ENCODE measurements around the gene USB1. TPM values are rescaled to one million over a fixed set of nuclear protein-coding genes. Genes with fewer than 3 reads are reported as not detected.

The USB1 gene
- total and polyA plus RNA-seq, 2 donors: 4.5 to 31.4 TPM

DNA sequence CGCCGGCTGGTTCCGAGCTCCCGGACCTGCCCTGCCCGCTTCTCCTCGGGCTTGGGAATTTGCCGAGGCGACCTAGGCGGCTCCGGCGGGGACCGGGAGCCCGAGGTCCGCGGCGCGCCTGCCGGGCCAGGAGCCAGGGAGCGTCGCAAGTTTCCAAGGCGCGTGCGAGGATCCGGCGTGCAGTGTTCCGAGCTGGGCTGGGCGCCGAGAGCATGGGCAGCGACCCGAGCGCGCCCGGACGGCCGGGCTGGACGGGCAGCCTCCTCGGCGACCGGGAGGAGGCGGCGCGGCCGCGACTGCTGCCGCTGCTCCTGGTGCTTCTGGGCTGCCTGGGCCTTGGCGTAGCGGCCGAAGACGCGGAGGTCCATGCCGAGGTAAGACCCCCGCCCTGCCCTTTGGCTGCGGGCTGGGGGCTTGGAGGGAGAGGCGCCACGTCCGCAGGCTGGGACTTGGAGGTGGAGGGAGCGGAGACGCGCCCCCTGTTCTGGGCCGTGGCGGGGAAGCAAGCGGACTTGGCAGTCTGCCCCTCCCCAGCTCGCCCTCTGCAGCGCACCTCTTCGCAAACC lies 25.0 kb downstream of the USB1 start:
- H3K9me3 ChIP-seq (ENCODE audit: control insufficient read depth in 2 of 2, insufficient read depth in 1 of 2, low read length in 1 of 2): peaks cover 0 to 3% of the 10 kb centered on the region in 2 donors
- peaks cover 34 to 69% of the 10 kb centered on the region in 2 donors for H3K27me3 ChIP-seq (ENCODE audit: control insufficient read depth in 2 of 2, insufficient read depth in 1 of 2, low read length in 1 of 2)
- no peak overlapping the region for H3K27ac ChIP-seq (ENCODE audit: low read depth in 1 of 2, low read length in 1 of 2)
- peak in 1 of 9 donors; percentile 21 for DNase-seq (ENCODE audit: low read depth in 6 of 9, low spot score in 9 of 9)
- WGBS: under 1% methylated on average over 65 of the region's 65 CpGs
- peaks cover 6 to 27% of the 10 kb centered on the region in 2 donors for H3K4me1 ChIP-seq (ENCODE audit: control insufficient read depth in 2 of 2, insufficient read depth in 2 of 2, low read length in 2 of 2)
- peak overlapping the region; percentile 16 to 36 for H3K4me3 ChIP-seq (ENCODE audit: low read length in 2 of 2)
- peaks cover 0 to 1% of the 10 kb centered on the region in 2 donors for H3K36me3 ChIP-seq (ENCODE audit: control insufficient read depth in 2 of 2, insufficient read depth in 2 of 2, low read length in 1 of 2)

DNA sequence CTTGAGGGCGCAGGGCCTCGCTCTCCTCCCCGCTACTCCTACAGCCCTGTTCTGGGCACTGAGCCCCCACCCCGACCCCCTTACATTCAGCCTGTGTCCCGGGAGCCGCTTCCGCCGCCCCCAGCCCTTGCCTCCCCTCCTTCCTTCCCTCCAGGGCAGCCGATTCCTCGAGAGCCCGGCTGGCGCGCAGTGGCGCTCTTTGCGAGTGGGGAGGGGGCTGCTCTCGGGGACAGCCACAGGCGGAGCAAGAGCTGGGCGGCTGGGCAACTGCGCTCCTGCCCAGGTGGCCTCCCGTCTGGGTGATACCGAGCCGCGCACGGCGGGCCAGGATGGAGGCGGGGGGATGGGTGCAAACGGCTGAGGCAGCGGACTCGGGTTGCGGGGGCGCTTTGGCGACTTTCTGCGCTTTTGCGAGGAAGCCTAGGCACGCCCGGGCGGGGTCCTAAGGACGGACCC lies 25.5 kb downstream of the USB1 start:
- Histone ChIP-seq H3K27me3 (ENCODE audit: control insufficient read depth in 2 of 2, insufficient read depth in 1 of 2, low read length in 1 of 2) (peaks cover 34 to 69% of the 10 kb centered on the region in 2 donors), H3K4me1 (ENCODE audit: control insufficient read depth in 2 of 2, insufficient read depth in 2 of 2, low read length in 2 of 2) (peaks cover 6 to 27% of the 10 kb centered on the region in 2 donors), H3K27ac (ENCODE audit: low read depth in 1 of 2, low read length in 1 of 2) (no peak overlapping the region), H3K36me3 (ENCODE audit: control insufficient read depth in 2 of 2, insufficient read depth in 2 of 2, low read length in 1 of 2) (no peaks in the 10 kb centered on the region), H3K4me3 (ENCODE audit: low read length in 2 of 2) (peak overlapping the region; percentile 16 to 36), H3K9me3 (ENCODE audit: control insufficient read depth in 2 of 2, insufficient read depth in 1 of 2, low read length in 1 of 2) (peaks cover 0 to 3% of the 10 kb centered on the region in 2 donors)
- DNase-seq (ENCODE audit: low read depth in 6 of 9, low spot score in 9 of 9): peak in 1 of 9 donors; percentile 18
- 1% methylated on average over 38 of the region's 38 CpGs for WGBS

DNA sequence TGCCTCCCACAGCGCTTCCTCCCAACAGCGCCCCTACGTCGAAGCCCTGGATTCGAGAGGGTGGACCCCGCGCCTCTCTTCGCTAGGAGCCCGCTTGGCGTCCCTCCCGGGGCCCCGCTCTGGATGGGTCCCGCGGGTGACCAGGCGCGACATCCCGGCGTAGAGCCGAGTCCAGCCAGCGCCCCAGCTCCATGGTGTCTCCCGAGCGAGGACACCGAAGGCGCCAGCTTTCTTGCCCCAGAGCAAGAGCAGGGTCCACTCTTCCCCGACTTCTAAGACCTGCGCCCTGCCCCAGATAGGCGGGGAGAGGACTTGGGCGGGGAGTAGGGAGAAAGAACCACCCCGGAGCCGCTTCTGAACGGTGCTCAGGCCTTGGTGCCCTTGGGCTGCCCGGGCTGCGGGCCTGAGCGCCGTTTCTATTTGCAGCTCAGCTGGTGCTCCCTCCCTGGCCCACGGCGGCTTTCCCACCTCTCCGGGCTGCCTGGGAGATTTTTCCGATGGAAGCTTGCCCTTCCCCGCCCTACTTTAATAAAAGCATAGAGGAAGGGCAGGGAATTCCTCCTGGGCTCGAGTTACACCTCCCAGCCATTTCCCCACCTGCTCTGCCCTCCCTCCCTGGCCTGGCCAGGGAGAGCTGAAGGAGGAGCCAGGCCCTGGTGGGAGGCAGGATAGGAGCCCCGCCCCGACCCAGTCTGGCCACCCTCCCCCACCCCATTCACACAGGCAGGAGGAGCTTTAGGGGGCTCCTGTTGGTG lies 26.1 kb downstream of the USB1 start:
- 32% methylated on average over 43 of the region's 43 CpGs for WGBS
- no peak overlapping the region for H3K27ac ChIP-seq (ENCODE audit: low read depth in 1 of 2, low read length in 1 of 2)
- peaks cover 6 to 27% of the 10 kb centered on the region in 2 donors for H3K4me1 ChIP-seq (ENCODE audit: control insufficient read depth in 2 of 2, insufficient read depth in 2 of 2, low read length in 2 of 2)
- no peak for DNase-seq (ENCODE audit: low read depth in 6 of 9, low spot score in 9 of 9)
- peaks cover 0 to 3% of the 10 kb centered on the region in 2 donors for H3K9me3 ChIP-seq (ENCODE audit: control insufficient read depth in 2 of 2, insufficient read depth in 1 of 2, low read length in 1 of 2)
- H3K27me3 ChIP-seq (ENCODE audit: control insufficient read depth in 2 of 2, insufficient read depth in 1 of 2, low read length in 1 of 2): peaks cover 34 to 68% of the 10 kb centered on the region in 2 donors
- peak overlapping the region in 1 of 2 donors; percentile 16 for H3K4me3 ChIP-seq (ENCODE audit: low read length in 2 of 2)
- H3K36me3 ChIP-seq (ENCODE audit: control insufficient read depth in 2 of 2, insufficient read depth in 2 of 2, low read length in 1 of 2): no peaks in the 10 kb centered on the region

DNA sequence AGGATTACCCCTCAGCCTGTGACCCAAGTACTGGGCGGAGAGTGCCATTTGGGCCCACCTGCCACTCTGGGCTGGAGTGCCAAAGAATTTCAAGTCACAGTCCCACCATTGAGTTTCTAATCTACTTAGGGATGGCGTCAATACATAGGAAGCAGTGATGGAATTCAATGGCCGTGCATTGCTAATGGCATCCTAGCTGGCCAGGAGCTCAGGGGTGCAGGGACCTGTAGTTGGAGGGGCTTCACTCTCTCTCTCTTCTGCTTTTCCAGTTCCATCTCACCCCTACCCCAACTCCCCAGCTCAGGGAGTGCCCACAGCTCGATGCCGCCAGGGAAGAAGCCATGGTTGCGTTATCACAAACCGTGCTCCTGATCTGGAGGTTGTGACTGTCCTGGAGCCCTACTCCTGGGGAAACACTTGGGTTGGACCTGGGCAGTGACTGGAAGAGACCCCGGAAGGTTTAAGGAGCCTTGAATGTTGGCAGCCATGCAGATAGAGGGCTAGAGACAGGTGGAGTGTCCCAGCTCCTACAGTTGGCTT lies 26.8 kb downstream of the USB1 start:
- H3K27me3 ChIP-seq (ENCODE audit: control insufficient read depth in 2 of 2, insufficient read depth in 1 of 2, low read length in 1 of 2): peaks cover 34 to 62% of the 10 kb centered on the region in 2 donors
- WGBS: 96% methylated on average over 8 of the region's 8 CpGs
- no peak overlapping the region for H3K4me3 ChIP-seq (ENCODE audit: low read length in 2 of 2)
- H3K9me3 ChIP-seq (ENCODE audit: control insufficient read depth in 2 of 2, insufficient read depth in 1 of 2, low read length in 1 of 2): peaks cover 0 to 3% of the 10 kb centered on the region in 2 donors
- no peaks in the 10 kb centered on the region for H3K36me3 ChIP-seq (ENCODE audit: control insufficient read depth in 2 of 2, insufficient read depth in 2 of 2, low read length in 1 of 2)
- H3K27ac ChIP-seq (ENCODE audit: low read depth in 1 of 2, low read length in 1 of 2): no peak overlapping the region
- H3K4me1 ChIP-seq (ENCODE audit: control insufficient read depth in 2 of 2, insufficient read depth in 2 of 2, low read length in 2 of 2): peaks cover 6 to 21% of the 10 kb centered on the region in 2 donors
- DNase-seq (ENCODE audit: low read depth in 6 of 9, low spot score in 9 of 9): no peak

DNA sequence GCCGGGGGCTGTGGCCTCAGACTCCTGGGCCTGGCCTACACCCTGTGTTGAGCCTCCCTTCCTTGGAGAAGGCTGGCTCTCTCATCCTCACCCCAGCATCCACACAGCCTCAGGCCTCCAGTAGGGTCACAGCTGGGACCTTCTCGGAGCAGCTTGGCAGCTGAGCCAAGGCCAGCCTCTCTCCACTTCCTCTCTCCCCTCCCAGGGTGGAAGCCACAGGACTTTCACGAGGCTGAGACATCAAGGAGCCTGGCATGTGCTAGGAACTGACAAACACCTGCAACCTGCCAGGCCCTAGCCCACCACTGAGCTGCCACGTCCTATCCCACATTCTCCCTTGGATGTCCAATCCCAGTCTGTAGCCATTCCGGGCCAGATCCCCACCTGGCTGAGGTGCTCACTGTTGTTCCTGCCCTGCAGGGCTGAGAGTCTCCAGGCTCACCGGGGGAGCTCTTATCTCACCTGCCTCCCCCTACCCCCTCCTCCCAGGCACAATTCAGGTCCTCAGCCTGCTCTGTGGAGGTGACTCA lies 27.4 kb downstream of the USB1 start:
- WGBS: 43% methylated on average over 6 of the region's 6 CpGs
- no peak overlapping the region for H3K27ac ChIP-seq (ENCODE audit: low read depth in 1 of 2, low read length in 1 of 2)
- no peaks in the 10 kb centered on the region for H3K36me3 ChIP-seq (ENCODE audit: control insufficient read depth in 2 of 2, insufficient read depth in 2 of 2, low read length in 1 of 2)
- H3K4me1 ChIP-seq (ENCODE audit: control insufficient read depth in 2 of 2, insufficient read depth in 2 of 2, low read length in 2 of 2): peaks cover 6 to 17% of the 10 kb centered on the region in 2 donors
- H3K4me3 ChIP-seq (ENCODE audit: low read length in 2 of 2): no peak overlapping the region
- H3K9me3 ChIP-seq (ENCODE audit: control insufficient read depth in 2 of 2, insufficient read depth in 1 of 2, low read length in 1 of 2): peaks cover 0 to 3% of the 10 kb centered on the region in 2 donors
- H3K27me3 ChIP-seq (ENCODE audit: control insufficient read depth in 2 of 2, insufficient read depth in 1 of 2, low read length in 1 of 2): peaks cover 34 to 56% of the 10 kb centered on the region in 2 donors
- DNase-seq (ENCODE audit: low read depth in 6 of 9, low spot score in 9 of 9): peak in 1 of 9 donors; percentile 28

DNA sequence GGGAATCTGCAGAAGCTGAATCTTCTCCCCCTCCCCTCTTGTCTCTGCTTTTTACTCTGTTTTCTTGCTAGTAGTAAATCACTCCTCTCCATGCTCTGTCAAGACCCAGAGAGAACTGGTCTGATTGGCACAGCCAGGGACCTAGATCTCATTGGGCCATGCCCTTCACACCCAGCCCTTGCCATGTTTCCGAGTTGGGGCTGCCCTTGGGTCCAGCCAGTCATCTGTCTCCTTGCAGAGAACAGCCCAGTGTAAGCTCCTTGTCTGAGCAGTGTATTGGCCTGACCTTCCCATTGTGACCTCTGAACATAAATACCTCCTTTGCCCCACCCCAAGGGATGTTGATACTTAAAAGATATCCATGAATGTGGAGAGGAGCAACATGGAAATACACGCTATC lies 28.2 kb downstream of the USB1 start:
- DNase-seq (ENCODE audit: low read depth in 6 of 9, low spot score in 9 of 9): no peak
- Histone ChIP-seq H3K27ac (ENCODE audit: low read depth in 1 of 2, low read length in 1 of 2) (no peak overlapping the region), H3K4me1 (ENCODE audit: control insufficient read depth in 2 of 2, insufficient read depth in 2 of 2, low read length in 2 of 2) (peaks cover 6 to 16% of the 10 kb centered on the region in 2 donors), H3K36me3 (ENCODE audit: control insufficient read depth in 2 of 2, insufficient read depth in 2 of 2, low read length in 1 of 2) (no peaks in the 10 kb centered on the region), H3K4me3 (ENCODE audit: low read length in 2 of 2) (no peak overlapping the region), H3K27me3 (ENCODE audit: control insufficient read depth in 2 of 2, insufficient read depth in 1 of 2, low read length in 1 of 2) (peaks cover 27 to 48% of the 10 kb centered on the region in 2 donors), H3K9me3 (ENCODE audit: control insufficient read depth in 2 of 2, insufficient read depth in 1 of 2, low read length in 1 of 2) (peaks cover 0 to 3% of the 10 kb centered on the region in 2 donors)
- 98% methylated on average over 2 of the region's 2 CpGs for WGBS

DNA sequence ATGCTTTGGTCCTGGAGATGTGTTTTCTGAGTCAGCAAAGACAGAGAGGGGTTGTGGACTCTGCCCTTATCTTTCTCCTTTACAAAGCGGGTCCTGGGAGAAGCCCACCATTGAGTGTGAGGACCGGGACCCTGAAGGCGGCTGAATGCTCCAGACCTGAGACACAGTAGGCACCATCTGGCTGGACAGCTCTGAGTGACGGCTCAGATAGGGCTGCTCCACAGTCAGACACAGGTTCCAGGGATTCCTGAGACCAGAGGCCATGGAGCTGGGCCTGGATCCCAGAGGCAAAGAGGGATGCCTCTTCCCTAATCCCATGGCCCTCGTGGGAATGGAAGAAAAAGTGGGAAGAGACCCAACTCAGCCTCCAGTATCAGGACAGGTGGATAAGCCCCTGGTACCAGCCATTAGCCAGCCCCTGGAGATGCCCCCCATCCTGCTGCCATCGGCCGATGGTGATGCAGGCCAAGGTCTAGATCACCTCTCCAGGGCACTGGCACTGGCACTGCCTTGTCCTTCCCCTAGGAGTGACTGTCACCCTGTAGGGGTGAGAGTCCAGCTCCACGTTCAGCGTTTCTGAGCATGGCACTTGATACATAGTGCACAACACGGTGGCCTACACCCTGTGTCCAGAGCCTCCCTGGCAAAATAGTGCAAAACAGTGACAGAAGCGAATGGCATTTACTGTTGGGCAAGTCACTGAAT lies 29.1 kb downstream of the USB1 start:
- 96% methylated on average over 11 of the region's 11 CpGs for WGBS
- no peak overlapping the region for H3K27ac ChIP-seq (ENCODE audit: low read depth in 1 of 2, low read length in 1 of 2)
- peaks cover 25 to 39% of the 10 kb centered on the region in 2 donors for H3K27me3 ChIP-seq (ENCODE audit: control insufficient read depth in 2 of 2, insufficient read depth in 1 of 2, low read length in 1 of 2)
- no peak for DNase-seq (ENCODE audit: low read depth in 6 of 9, low spot score in 9 of 9)
- H3K36me3 ChIP-seq (ENCODE audit: control insufficient read depth in 2 of 2, insufficient read depth in 2 of 2, low read length in 1 of 2): no peaks in the 10 kb centered on the region
- H3K9me3 ChIP-seq (ENCODE audit: control insufficient read depth in 2 of 2, insufficient read depth in 1 of 2, low read length in 1 of 2): peaks cover 0 to 3% of the 10 kb centered on the region in 2 donors
- peaks cover 0 to 7% of the 10 kb centered on the region in 2 donors for H3K4me1 ChIP-seq (ENCODE audit: control insufficient read depth in 2 of 2, insufficient read depth in 2 of 2, low read length in 2 of 2)
- H3K4me3 ChIP-seq (ENCODE audit: low read length in 2 of 2): no peak overlapping the region

DNA sequence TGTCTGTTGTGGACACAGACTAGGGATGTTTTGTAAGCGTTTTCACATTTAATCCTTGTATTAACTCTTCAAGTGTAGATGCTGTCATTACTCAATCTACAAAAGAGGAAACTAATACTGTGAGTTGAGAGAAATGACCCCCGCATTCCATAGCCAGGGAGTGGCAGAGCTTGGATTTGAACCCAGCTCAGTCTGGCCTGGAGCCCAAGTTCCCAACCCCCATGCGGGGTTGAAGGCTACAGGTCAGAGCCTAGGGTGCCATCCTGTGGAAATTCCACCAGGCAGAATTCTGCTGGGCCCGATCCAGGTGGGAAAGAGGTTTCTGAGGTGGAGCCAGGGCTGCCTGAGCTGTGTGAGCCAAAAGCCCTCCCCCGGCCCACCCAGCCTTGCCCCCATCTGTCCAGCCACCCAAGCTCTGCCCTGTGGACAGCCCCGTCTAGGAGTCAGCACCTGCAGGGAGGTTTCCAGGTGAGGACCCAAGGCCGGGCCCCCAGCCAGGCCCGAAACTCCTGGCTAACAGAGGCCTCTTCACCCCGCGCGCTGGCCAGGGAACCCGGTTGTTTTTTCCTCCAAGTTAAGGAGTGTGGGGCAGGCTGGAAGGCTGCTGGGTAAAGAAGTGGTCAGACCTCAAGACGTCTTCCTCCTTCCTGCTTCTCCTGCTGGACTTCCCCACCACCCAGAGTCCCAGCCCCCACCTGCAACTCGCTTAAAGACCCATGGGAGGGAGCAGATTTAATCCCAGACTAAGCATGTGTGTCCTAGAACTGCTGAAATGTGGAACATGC lies 30.0 kb downstream of the USB1 start:
- Histone ChIP-seq H3K4me3 (ENCODE audit: low read length in 2 of 2) (no peak overlapping the region), H3K9me3 (ENCODE audit: control insufficient read depth in 2 of 2, insufficient read depth in 1 of 2, low read length in 1 of 2) (peaks cover 0 to 3% of the 10 kb centered on the region in 2 donors), H3K36me3 (ENCODE audit: control insufficient read depth in 2 of 2, insufficient read depth in 2 of 2, low read length in 1 of 2) (no peaks in the 10 kb centered on the region), H3K4me1 (ENCODE audit: control insufficient read depth in 2 of 2, insufficient read depth in 2 of 2, low read length in 2 of 2) (peaks cover 0 to 5% of the 10 kb centered on the region in 2 donors), H3K27me3 (ENCODE audit: control insufficient read depth in 2 of 2, insufficient read depth in 1 of 2, low read length in 1 of 2) (peaks cover 17 to 30% of the 10 kb centered on the region in 2 donors), H3K27ac (ENCODE audit: low read depth in 1 of 2, low read length in 1 of 2) (no peak overlapping the region)
- no peak for DNase-seq (ENCODE audit: low read depth in 6 of 9, low spot score in 9 of 9)
- 73% methylated on average over 14 of the region's 14 CpGs for WGBS

All from thymus (tissue), 11 donors.